Erythroblast (primary cell): ENCODE measurements around the gene CCDC12.

ENCODE experiments used
- GATA1 ChIP-seq: IDR thresholded peaks from 2 replicates; pipeline ENCODE4 v1.6.1; 2011; ENCODE audit warnings: low read depth, mild to moderate bottlenecking, control low read depth, low read length, moderate library complexity
- POLR2A ChIP-seq: IDR thresholded peaks from 2 replicates; pipeline ENCODE4 v1.6.1; 2011; ENCODE audit warnings: mild to moderate bottlenecking, low read length

- TF ChIP-seq POLR2A (no peak), GATA1 (no peak)
Observed at GRCh38 chr3:46895761-46896160, 80.8 kb downstream of the CCDC12 start.
